ENCODE results near the gene CDHR4. TPM values are rescaled to one million over a fixed set of nuclear protein-coding genes. Genes with fewer than 3 reads are reported as not detected.
A peak's percentile ranks its signal among the peaks of the same experiment; 100 is the strongest.

The CDHR4 gene
- total RNA-seq, 2 donors from 2014 or later, result not detected

DNA sequence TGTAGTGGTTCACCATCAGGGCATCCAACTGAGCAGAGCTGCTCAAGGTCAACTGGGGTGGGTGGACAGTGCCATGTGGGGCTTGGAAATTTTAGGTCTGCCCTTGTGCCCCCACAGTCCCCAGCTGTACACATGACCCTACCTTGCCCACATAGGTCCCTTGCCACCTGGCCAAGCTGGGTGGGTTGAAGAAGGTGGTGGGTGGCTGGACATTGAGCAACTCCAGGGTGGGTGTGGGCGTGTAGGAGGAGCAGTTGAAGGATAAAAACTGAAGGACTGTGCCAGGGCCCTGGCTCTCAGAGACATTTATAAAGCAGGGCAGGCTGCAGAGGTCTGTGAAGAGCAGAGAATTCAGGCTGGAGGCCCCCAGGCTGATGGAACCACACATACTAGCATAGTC is 568 bp downstream of the CDHR4 start:
- no peak for DNase-seq
- H3K36me3 Mint-ChIP-seq (ENCODE audit: low read depth), result no peaks in the 10 kb centered on the region
- TF ChIP-seq, protein P1, sequence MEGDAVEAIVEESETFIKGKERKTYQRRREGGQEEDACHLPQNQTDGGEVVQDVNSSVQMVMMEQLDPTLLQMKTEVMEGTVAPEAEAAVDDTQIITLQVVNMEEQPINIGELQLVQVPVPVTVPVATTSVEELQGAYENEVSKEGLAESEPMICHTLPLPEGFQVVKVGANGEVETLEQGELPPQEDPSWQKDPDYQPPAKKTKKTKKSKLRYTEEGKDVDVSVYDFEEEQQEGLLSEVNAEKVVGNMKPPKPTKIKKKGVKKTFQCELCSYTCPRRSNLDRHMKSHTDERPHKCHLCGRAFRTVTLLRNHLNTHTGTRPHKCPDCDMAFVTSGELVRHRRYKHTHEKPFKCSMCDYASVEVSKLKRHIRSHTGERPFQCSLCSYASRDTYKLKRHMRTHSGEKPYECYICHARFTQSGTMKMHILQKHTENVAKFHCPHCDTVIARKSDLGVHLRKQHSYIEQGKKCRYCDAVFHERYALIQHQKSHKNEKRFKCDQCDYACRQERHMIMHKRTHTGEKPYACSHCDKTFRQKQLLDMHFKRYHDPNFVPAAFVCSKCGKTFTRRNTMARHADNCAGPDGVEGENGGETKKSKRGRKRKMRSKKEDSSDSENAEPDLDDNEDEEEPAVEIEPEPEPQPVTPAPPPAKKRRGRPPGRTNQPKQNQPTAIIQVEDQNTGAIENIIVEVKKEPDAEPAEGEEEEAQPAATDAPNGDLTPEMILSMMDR (conservative IDR thresholded peaks at IDR 0.05), result no peak
- no peak overlapping the region for H3K4me3 ChIP-seq (ENCODE audit: low read length)
- H3K9me3 ChIP-seq (ENCODE audit: control insufficient read depth, low read length), result no peaks in the 10 kb centered on the region
- H3K9ac ChIP-seq (ENCODE audit: extremely low read depth, low read length, poor library complexity, severe bottlenecking), result no peak overlapping the region
- H3K4me3 Mint-ChIP-seq, result no peak overlapping the region
- H3K27ac Mint-ChIP-seq, result no peak overlapping the region
- H3K27me3 Mint-ChIP-seq (ENCODE audit: insufficient read depth), result peaks cover 48% of the 10 kb centered on the region
- 74% methylated on average over 1 of the region's 1 CpG; no CpG with 5 or more reads in 1 of the 2 experiments for WGBS, 2 experiments (ENCODE audit: insufficient coverage in 1 of 2, insufficient read length in 1 of 2)
- H3K9me3 Mint-ChIP-seq, result no peaks in the 10 kb centered on the region
- peaks cover 35% of the 10 kb centered on the region for H3K27me3 ChIP-seq (ENCODE audit: control insufficient read depth, insufficient read depth, low read length, poor library complexity, severe bottlenecking)
- no peaks in the 10 kb centered on the region for H3K4me1 ChIP-seq (ENCODE audit: control insufficient read depth, insufficient read depth, low read length)
- H3K4me1 Mint-ChIP-seq, result peaks cover 4% of the 10 kb centered on the region
- H3K27ac ChIP-seq (ENCODE audit: low read depth, low read length), result no peak overlapping the region
- no peaks in the 10 kb centered on the region for H3K36me3 ChIP-seq (ENCODE audit: control insufficient read depth, insufficient read depth, low read length)

DNA sequence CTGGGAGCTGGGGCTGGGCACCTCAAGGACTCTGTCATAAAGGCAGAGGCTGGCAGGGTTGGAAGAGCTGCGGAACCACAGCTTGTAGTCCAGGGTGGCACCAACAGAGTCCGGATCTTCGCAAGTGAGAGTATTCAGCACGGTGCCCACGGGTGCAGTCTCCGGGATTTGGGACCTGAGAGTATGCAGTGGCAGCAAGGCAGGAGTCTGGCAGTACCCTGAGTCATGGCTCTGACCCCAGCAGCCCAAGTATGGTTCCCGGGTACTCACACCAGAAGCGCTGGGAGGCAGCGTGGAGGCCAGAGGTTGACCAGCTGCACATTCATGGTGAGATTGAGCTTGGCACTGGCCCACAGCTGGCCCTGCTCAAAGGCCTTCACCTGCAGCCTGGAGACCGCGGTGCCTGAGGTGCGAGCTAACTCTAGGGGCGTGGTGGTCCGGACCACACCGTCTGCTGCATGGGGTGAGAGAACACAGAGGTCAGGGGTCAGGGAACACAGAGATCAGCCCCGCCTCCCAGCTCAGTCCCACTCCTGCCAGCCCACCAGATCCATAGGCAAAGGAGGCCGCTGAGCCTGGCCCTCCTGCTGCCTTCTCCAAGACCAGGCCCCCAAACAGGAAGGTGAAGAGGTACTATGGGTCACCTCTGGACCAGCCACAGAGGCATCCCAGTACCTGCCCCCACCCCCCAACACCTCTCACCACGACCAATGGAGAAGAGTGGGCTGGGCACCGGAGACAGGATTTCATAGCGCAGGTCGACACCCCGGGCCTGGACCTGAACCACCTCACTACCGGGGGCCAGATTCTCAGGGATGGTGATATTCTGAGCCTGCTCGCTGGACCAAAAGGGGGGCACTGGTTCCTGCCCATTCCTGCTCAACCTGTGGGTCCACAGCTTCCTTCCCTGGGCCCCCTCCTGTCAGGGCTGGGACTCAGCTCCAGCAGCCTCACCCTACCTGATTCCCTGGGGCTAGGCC is 4.5 kb downstream of the CDHR4 start:
- Histone ChIP-seq H3K36me3 (ENCODE audit: control insufficient read depth, insufficient read depth, low read length) (no peaks in the 10 kb centered on the region), H3K9ac (ENCODE audit: extremely low read depth, low read length, poor library complexity, severe bottlenecking) (no peak overlapping the region), H3K4me3 (ENCODE audit: low read length) (no peak overlapping the region), H3K27ac (ENCODE audit: low read depth, low read length) (no peak overlapping the region), H3K27me3 (ENCODE audit: control insufficient read depth, insufficient read depth, low read length, poor library complexity, severe bottlenecking) (no peaks in the 10 kb centered on the region), H3K4me1 (ENCODE audit: control insufficient read depth, insufficient read depth, low read length) (no peaks in the 10 kb centered on the region), H3K9me3 (ENCODE audit: control insufficient read depth, low read length) (no peaks in the 10 kb centered on the region)
- Mint-ChIP-seq H3K4me3 (no peak overlapping the region), H3K9me3 (no peaks in the 10 kb centered on the region), H3K27me3 (ENCODE audit: insufficient read depth) (peaks cover 17% of the 10 kb centered on the region), H3K27ac (no peak overlapping the region), H3K36me3 (ENCODE audit: low read depth) (no peaks in the 10 kb centered on the region), H3K4me1 (no peaks in the 10 kb centered on the region)
- WGBS, 2 experiments (ENCODE audit: insufficient coverage in 1 of 2, insufficient read length in 1 of 2), result 92 to 98% methylated on average over 15 to 24 of the region's 24 CpGs
- DNase-seq, result peak; percentile 48
- TF ChIP-seq, protein P1 (conservative IDR thresholded peaks at IDR 0.05), result no peak

DNA sequence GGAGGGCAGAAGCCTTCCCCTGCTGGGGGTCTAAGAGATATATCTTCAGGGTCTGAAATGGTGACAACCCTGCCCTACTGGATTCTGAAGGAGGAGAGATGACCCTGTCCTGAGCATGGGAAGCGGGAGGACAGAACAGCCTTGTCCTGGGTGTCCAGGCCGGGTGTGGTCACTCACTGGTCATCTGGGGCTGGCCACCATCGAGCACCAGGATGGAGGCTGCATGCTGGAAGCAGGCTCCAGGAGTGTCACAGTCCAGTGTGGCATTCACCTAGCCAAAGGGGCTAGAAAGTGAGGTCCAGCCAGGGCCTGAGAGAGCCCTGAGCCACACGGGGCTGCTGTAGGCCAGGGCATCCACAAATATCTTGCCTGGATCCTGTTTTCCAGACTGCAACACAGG is 5.2 kb downstream of the CDHR4 start:
- Histone ChIP-seq H3K4me3 (ENCODE audit: low read length) (no peak overlapping the region), H3K27ac (ENCODE audit: low read depth, low read length) (no peak overlapping the region), H3K4me1 (ENCODE audit: control insufficient read depth, insufficient read depth, low read length) (no peaks in the 10 kb centered on the region), H3K9me3 (ENCODE audit: control insufficient read depth, low read length) (no peaks in the 10 kb centered on the region), H3K9ac (ENCODE audit: extremely low read depth, low read length, poor library complexity, severe bottlenecking) (no peak overlapping the region), H3K36me3 (ENCODE audit: control insufficient read depth, insufficient read depth, low read length) (no peaks in the 10 kb centered on the region), H3K27me3 (ENCODE audit: control insufficient read depth, insufficient read depth, low read length, poor library complexity, severe bottlenecking) (no peaks in the 10 kb centered on the region)
- Mint-ChIP-seq H3K4me1 (no peaks in the 10 kb centered on the region), H3K4me3 (no peak overlapping the region), H3K9me3 (no peaks in the 10 kb centered on the region), H3K27me3 (ENCODE audit: insufficient read depth) (peaks cover 13% of the 10 kb centered on the region), H3K27ac (no peak overlapping the region), H3K36me3 (ENCODE audit: low read depth) (no peaks in the 10 kb centered on the region)
- no peak for DNase-seq
- WGBS, 2 experiments (ENCODE audit: insufficient coverage in 1 of 2, insufficient read length in 1 of 2), result 91 to 94% methylated on average over 4 of the region's 4 CpGs
- TF ChIP-seq, protein P1 (conservative IDR thresholded peaks at IDR 0.05), result no peak

Measured in endodermal cell (in vitro differentiated cells).